HUES64 (cell line): Measurements from ENCODE around the gene CHRNB4.
A peak's percentile ranks its signal among the peaks of the same experiment; 100 is the strongest.

Source experiments
- H3K27ac ChIP-seq: 2 replicates; pipeline ENCODE4 v1.7.0; 2013; ENCODE audit warnings: low read depth, low read length, inconsistent platforms
- H3K27me3 ChIP-seq: 2 replicates; pipeline ENCODE4 v1.6.1; 2013; ENCODE audit warnings: mild to moderate bottlenecking, low read length; ENCODE audit not compliant: insufficient read depth
- H3K36me3 ChIP-seq: 2 replicates; pipeline ENCODE4 v1.6.1; 2013; ENCODE audit warnings: mild to moderate bottlenecking, low read length; ENCODE audit not compliant: insufficient read depth
- H3K4me1 ChIP-seq: 2 replicates; pipeline ENCODE4 v1.6.1; 2013; ENCODE audit warnings: mild to moderate bottlenecking, low read length, moderate library complexity; ENCODE audit not compliant: insufficient read depth
- H3K4me3 ChIP-seq: 2 replicates; pipeline ENCODE4 v1.5.1; 2013; ENCODE audit warnings: mild to moderate bottlenecking, low read length, moderate library complexity
- H3K9ac ChIP-seq: 2 replicates; pipeline ENCODE4 v1.6.1; 2013; ENCODE audit warnings: mild to moderate bottlenecking, low read depth, low read length
- H3K9me3 ChIP-seq: 2 replicates; pipeline ENCODE4 v1.6.1; 2013; ENCODE audit warnings: low read depth, low read length; ENCODE audit not compliant: insufficient read depth
- WGBS: fragments of 150-250, 120-280 bp; methylation state at CpG from one replicate; pipeline ENCODE4 v1.1.7; 2013; ENCODE audit warnings: missing lambda C conversion rate; 5-methylcytosine and 5-hydroxymethylcytosine counted together

Gene CHRNB4

GRCh38 chr15:78641749-78642275 lies 802 bp upstream of the CHRNB4 start:
- WGBS = 36% methylated on average over 10 of the region's 11 CpGs
- Histone ChIP-seq H3K9ac (no peak overlapping the region), H3K27me3 (peaks cover 13% of the 10 kb centered on the region), H3K4me1 (no peaks in the 10 kb centered on the region; the same call in none of the 2 replicates), H3K36me3 (no peaks in the 10 kb centered on the region), H3K9me3 (no peaks in the 10 kb centered on the region), H3K4me3 (peak overlapping the region; percentile 70), H3K27ac (no peak overlapping the region)

- WGBS = 4% methylated on average over 32 of the region's 32 CpGs
- Histone ChIP-seq H3K4me1 (no peaks in the 10 kb centered on the region; the same call in none of the 2 replicates), H3K4me3 (peak overlapping the region; percentile 70), H3K9me3 (no peaks in the 10 kb centered on the region), H3K36me3 (no peaks in the 10 kb centered on the region), H3K27me3 (peaks cover 13% of the 10 kb centered on the region), H3K27ac (no peak overlapping the region), H3K9ac (peak overlapping the region; percentile 39; the same call in 1 of the 2 replicates)
Observed at GRCh38 chr15:78640527-78641101, 396 bp downstream of the CHRNB4 start.

GRCh38 chr15:78638658-78639314 lies 2.2 kb downstream of the CHRNB4 start:
- Histone ChIP-seq H3K27ac (no peak overlapping the region), H3K9ac (no peak overlapping the region), H3K36me3 (no peaks in the 10 kb centered on the region), H3K27me3 (peaks cover 13% of the 10 kb centered on the region), H3K4me3 (no peak overlapping the region), H3K4me1 (no peaks in the 10 kb centered on the region; the same call in none of the 2 replicates), H3K9me3 (no peaks in the 10 kb centered on the region)
- WGBS = 43% methylated on average over 4 of the region's 4 CpGs

GRCh38 chr15:78637776-78638435 lies 3.1 kb downstream of the CHRNB4 start:
- Histone ChIP-seq H3K4me3 (no peak overlapping the region), H3K9ac (no peak overlapping the region), H3K4me1 (no peaks in the 10 kb centered on the region; the same call in none of the 2 replicates), H3K27ac (no peak overlapping the region), H3K36me3 (no peaks in the 10 kb centered on the region), H3K9me3 (peaks cover 6% of the 10 kb centered on the region; the same call in 1 of the 2 replicates), H3K27me3 (peaks cover 13% of the 10 kb centered on the region)
- 86% methylated on average over 4 of the region's 4 CpGs for WGBS

- H3K36me3 ChIP-seq = no peaks in the 10 kb centered on the region
- H3K27me3 ChIP-seq = peaks cover 13% of the 10 kb centered on the region
- no peak overlapping the region for H3K27ac ChIP-seq
- H3K4me1 ChIP-seq = no peaks in the 10 kb centered on the region; the same call in 1 of the 2 replicates
- WGBS = 94% methylated on average over 2 of the region's 2 CpGs
- H3K4me3 ChIP-seq = no peak overlapping the region
- H3K9me3 ChIP-seq = peaks cover 6% of the 10 kb centered on the region; the same call in 1 of the 2 replicates
- no peak overlapping the region for H3K9ac ChIP-seq
Observed at GRCh38 chr15:78636378-78636859, 4.6 kb downstream of the CHRNB4 start.

GRCh38 chr15:78635346-78635745 lies 5.7 kb downstream of the CHRNB4 start:
- 88% methylated on average over 10 of the region's 10 CpGs for WGBS

GRCh38 chr15:78634210-78635145 lies 6.5 kb downstream of the CHRNB4 start:
- no peaks in the 10 kb centered on the region for H3K36me3 ChIP-seq
- H3K27me3 ChIP-seq = no peaks in the 10 kb centered on the region
- no peak overlapping the region for H3K4me3 ChIP-seq
- no peak overlapping the region for H3K9ac ChIP-seq
- H3K27ac ChIP-seq = no peak overlapping the region
- no peaks in the 10 kb centered on the region; the same call in 1 of the 2 replicates for H3K4me1 ChIP-seq
- peaks cover 6% of the 10 kb centered on the region; the same call in 1 of the 2 replicates for H3K9me3 ChIP-seq
- WGBS = 90% methylated on average over 12 of the region's 12 CpGs

More at GRCh38 chr15:78635346-78635745, 5.7 kb downstream of the CHRNB4 start:
- Histone ChIP-seq H3K27ac (no peak overlapping the region), H3K4me3 (no peak overlapping the region), H3K9me3 (peaks cover 6% of the 10 kb centered on the region; the same call in 1 of the 2 replicates), H3K9ac (no peak overlapping the region), H3K4me1 (no peaks in the 10 kb centered on the region; the same call in 1 of the 2 replicates), H3K27me3 (peaks cover 9% of the 10 kb centered on the region), H3K36me3 (no peaks in the 10 kb centered on the region)

- no peaks in the 10 kb centered on the region for H3K27me3 ChIP-seq
- H3K9me3 ChIP-seq = peaks cover 6% of the 10 kb centered on the region; the same call in 1 of the 2 replicates
- no peak overlapping the region for H3K9ac ChIP-seq
- H3K4me3 ChIP-seq = no peak overlapping the region
- no peak overlapping the region for H3K27ac ChIP-seq
- WGBS = 88% methylated on average over 2 of the region's 2 CpGs
- no peaks in the 10 kb centered on the region for H3K36me3 ChIP-seq
- H3K4me1 ChIP-seq = no peaks in the 10 kb centered on the region
Observed at GRCh38 chr15:78633348-78633747, 7.7 kb downstream of the CHRNB4 start.

- H3K27me3 ChIP-seq = no peaks in the 10 kb centered on the region
- no peak overlapping the region for H3K4me3 ChIP-seq
- H3K4me1 ChIP-seq = no peaks in the 10 kb centered on the region
- WGBS = 87% methylated on average over 9 of the region's 9 CpGs
- no peaks in the 10 kb centered on the region for H3K36me3 ChIP-seq
- H3K9ac ChIP-seq = no peak overlapping the region
- no peak overlapping the region for H3K27ac ChIP-seq
- H3K9me3 ChIP-seq = peaks cover 6% of the 10 kb centered on the region; the same call in 1 of the 2 replicates
Observed at GRCh38 chr15:78630886-78631633, 9.9 kb downstream of the CHRNB4 start.

- no peak overlapping the region for H3K27ac ChIP-seq
- H3K9me3 ChIP-seq = peaks cover 6% of the 10 kb centered on the region; the same call in 1 of the 2 replicates
- H3K36me3 ChIP-seq = no peaks in the 10 kb centered on the region
- H3K4me3 ChIP-seq = no peak overlapping the region
- no peaks in the 10 kb centered on the region for H3K4me1 ChIP-seq
- no peaks in the 10 kb centered on the region for H3K27me3 ChIP-seq
- 89% methylated on average over 12 of the region's 12 CpGs for WGBS
- H3K9ac ChIP-seq = no peak overlapping the region
Observed at GRCh38 chr15:78629716-78630065, 11.3 kb downstream of the CHRNB4 start.
